ENCODE data around the gene SBF2.
"Not testable (repeated sequence)": the region's sequence is repeated elsewhere in the genome, so short reads cannot be mapped to it uniquely, and the experiment has no call there.

SBF2 gene

GRCh38 chr11:9901943-9902342, 392.1 kb downstream of the SBF2 start:
- no peaks in the 10 kb centered on the region for H3K9me3 ChIP-seq
- no peaks in the 10 kb centered on the region for H3K27me3 ChIP-seq
- TF ChIP-seq, protein P1, sequence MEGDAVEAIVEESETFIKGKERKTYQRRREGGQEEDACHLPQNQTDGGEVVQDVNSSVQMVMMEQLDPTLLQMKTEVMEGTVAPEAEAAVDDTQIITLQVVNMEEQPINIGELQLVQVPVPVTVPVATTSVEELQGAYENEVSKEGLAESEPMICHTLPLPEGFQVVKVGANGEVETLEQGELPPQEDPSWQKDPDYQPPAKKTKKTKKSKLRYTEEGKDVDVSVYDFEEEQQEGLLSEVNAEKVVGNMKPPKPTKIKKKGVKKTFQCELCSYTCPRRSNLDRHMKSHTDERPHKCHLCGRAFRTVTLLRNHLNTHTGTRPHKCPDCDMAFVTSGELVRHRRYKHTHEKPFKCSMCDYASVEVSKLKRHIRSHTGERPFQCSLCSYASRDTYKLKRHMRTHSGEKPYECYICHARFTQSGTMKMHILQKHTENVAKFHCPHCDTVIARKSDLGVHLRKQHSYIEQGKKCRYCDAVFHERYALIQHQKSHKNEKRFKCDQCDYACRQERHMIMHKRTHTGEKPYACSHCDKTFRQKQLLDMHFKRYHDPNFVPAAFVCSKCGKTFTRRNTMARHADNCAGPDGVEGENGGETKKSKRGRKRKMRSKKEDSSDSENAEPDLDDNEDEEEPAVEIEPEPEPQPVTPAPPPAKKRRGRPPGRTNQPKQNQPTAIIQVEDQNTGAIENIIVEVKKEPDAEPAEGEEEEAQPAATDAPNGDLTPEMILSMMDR (IDR thresholded peaks at IDR 0.05) = no peak
- H3K4me1 ChIP-seq (ENCODE audit: control insufficient read depth in 1 of 2, insufficient read depth in 1 of 2, low read depth in 1 of 2, low read length in 1 of 2) = no peaks in the 10 kb centered on the region
- no peak overlapping the region for H3K27ac ChIP-seq
- no peak overlapping the region for H3K4me3 ChIP-seq (ENCODE audit: low read depth in 1 of 2, low read length in 1 of 2)
- H3K36me3 ChIP-seq = no peaks in the 10 kb centered on the region

- not testable (repeated sequence) for H3K4me1 ChIP-seq (ENCODE audit: control insufficient read depth in 1 of 2, insufficient read depth in 1 of 2, low read depth in 1 of 2, low read length in 1 of 2); H3K27ac ChIP-seq; H3K36me3 ChIP-seq; H3K27me3 ChIP-seq; H3K9me3 ChIP-seq; H3K4me3 ChIP-seq (ENCODE audit: low read depth in 1 of 2, low read length in 1 of 2)
These were observed 393.8 kb downstream of the SBF2 start for GRCh38 chr11:9900253-9900652.

DNA sequence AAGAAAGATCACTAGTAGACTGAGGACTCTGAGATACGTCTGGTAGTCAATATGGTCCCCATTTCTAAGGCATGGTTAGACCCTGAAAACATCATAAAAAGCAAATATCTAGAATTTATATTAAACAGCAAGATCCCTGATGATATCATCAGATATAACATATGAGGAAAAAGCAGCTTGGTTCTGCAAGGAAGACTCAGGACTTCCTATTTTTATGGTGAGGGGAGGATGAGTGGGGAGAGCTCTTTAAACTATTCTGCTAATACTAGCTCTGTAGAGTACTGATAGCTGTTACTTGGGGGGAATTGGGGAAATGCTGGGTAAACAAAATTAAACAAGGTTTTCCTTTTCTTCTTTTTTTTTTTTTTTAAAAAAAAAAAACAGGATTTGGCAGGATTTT, 394.3 kb downstream of the SBF2 start:
- no peak overlapping the region for H3K27ac ChIP-seq
- H3K9me3 ChIP-seq = no peaks in the 10 kb centered on the region
- no peak overlapping the region for H3K4me3 ChIP-seq (ENCODE audit: low read depth in 1 of 2, low read length in 1 of 2)
- no peaks in the 10 kb centered on the region for H3K27me3 ChIP-seq
- H3K4me1 ChIP-seq (ENCODE audit: control insufficient read depth in 1 of 2, insufficient read depth in 1 of 2, low read depth in 1 of 2, low read length in 1 of 2) = no peaks in the 10 kb centered on the region
- no peaks in the 10 kb centered on the region for H3K36me3 ChIP-seq
- TF ChIP-seq, protein P1 (IDR thresholded peaks at IDR 0.05) = no peak

- H3K27me3 ChIP-seq = no peaks in the 10 kb centered on the region
- TF ChIP-seq, protein P1 (IDR thresholded peaks at IDR 0.05) = no peak
- H3K9me3 ChIP-seq = no peaks in the 10 kb centered on the region
- no peak overlapping the region for H3K27ac ChIP-seq
- no peaks in the 10 kb centered on the region for H3K36me3 ChIP-seq
- H3K4me1 ChIP-seq (ENCODE audit: control insufficient read depth in 1 of 2, insufficient read depth in 1 of 2, low read depth in 1 of 2, low read length in 1 of 2) = no peaks in the 10 kb centered on the region
- no peak overlapping the region for H3K4me3 ChIP-seq (ENCODE audit: low read depth in 1 of 2, low read length in 1 of 2)
These were observed 397.1 kb downstream of the SBF2 start for GRCh38 chr11:9896902-9897301.

GRCh38 chr11:9895006-9895405, 399.0 kb downstream of the SBF2 start:
- H3K4me1 ChIP-seq (ENCODE audit: control insufficient read depth in 1 of 2, insufficient read depth in 1 of 2, low read depth in 1 of 2, low read length in 1 of 2) = no peaks in the 10 kb centered on the region
- no peak overlapping the region for H3K4me3 ChIP-seq (ENCODE audit: low read depth in 1 of 2, low read length in 1 of 2)
- TF ChIP-seq, protein P1 (IDR thresholded peaks at IDR 0.05) = no peak
- H3K27me3 ChIP-seq = no peaks in the 10 kb centered on the region
- H3K36me3 ChIP-seq = no peaks in the 10 kb centered on the region
- H3K9me3 ChIP-seq = no peaks in the 10 kb centered on the region
- H3K27ac ChIP-seq = no peak overlapping the region

DNA sequence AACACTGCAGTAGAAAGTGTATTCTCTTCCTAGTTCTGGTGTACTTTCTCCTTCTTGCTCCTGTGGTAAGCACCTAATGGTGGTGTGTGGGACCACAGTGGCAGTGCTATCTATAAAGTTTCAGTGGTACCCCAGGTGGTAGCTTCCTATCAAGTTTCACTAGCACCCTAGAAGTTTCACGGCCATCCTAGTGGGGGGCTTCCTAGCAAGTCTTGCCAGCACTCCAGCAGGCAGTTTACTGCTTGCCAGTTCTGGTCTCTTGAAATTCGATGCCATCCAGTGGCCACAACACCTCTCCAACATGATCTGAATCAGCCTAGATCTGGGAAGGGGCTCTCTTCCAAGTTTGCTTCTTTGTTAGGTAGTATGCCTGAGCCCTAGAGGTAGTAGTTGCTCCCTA, 400.5 kb downstream of the SBF2 start:
- Histone ChIP-seq H3K4me1 (ENCODE audit: control insufficient read depth in 1 of 2, insufficient read depth in 1 of 2, low read depth in 1 of 2, low read length in 1 of 2) (no peaks in the 10 kb centered on the region), H3K4me3 (ENCODE audit: low read depth in 1 of 2, low read length in 1 of 2) (no peak overlapping the region), H3K27ac (no peak overlapping the region), H3K36me3 (no peaks in the 10 kb centered on the region), H3K27me3 (no peaks in the 10 kb centered on the region), H3K9me3 (no peaks in the 10 kb centered on the region)
- TF ChIP-seq, protein P1 (IDR thresholded peaks at IDR 0.05) = no peak
